Ascending aorta (tissue), 2 donors: Measurements from ENCODE around the gene EXOC3. TPM values are rescaled to one million over a fixed set of nuclear protein-coding genes. Genes with fewer than 3 reads are reported as not detected.

Source experiments
- DNase-seq, 2 donors: peaks; one replicate each; pipeline ENCODE4 v3.0.0-alpha.2; 2019; ENCODE audit warnings: low spot score in 2 of 2
- H3K27ac ChIP-seq, 2 donors: fragments of 200-600 bp; sonication (generic); one replicate each; pipeline ENCODE4 v1.5.1; 2016 to 2017; ENCODE audit warnings: mild to moderate bottlenecking in 1 of 2
- H3K27me3 ChIP-seq: fragments of 200-600 bp; sonication (generic); one replicate; pipeline ENCODE4 v1.5.1; 2017
- H3K36me3 ChIP-seq, 2 donors: fragments of 200-600 bp; sonication (generic); one replicate each; pipeline ENCODE4 v1.5.1; 2016
- H3K4me1 ChIP-seq, 2 donors: fragments of 200-600 bp; sonication (generic); one replicate each; pipeline ENCODE4 v1.5.1; 2016 to 2017; ENCODE audit warnings: mild to moderate bottlenecking in 1 of 2
- H3K4me3 ChIP-seq, 2 donors: fragments of 200-600 bp; sonication (generic); one replicate each; pipeline ENCODE4 v1.5.1; 2016 to 2017; ENCODE audit warnings: mild to moderate bottlenecking in 1 of 2
- H3K9me3 ChIP-seq, 2 donors: fragments of 200-600 bp; sonication (generic); one replicate each; pipeline ENCODE4 v1.5.1; 2016
- intact Hi-C: fragments of 100-400 bp; cut with DNase I; formaldehyde crosslinking; loops from one replicate; pipeline ENCODE4 v1.15.1; 2023
- total RNA-seq: library from RNA; depleted of rRNA; stranded (reverse); fragments of >200 nt; gene quantifications from one replicate; pipeline ENCODE4 v1.1.0, GENCODE V29; 2016
- TF ChIP-seq, protein P1 (sequence below), 3 experiments: fragments of 200-600 bp in 2 of 3; fragments of 450-650 bp in 1 of 3; sonication (generic) in 2 of 3; IDR thresholded peaks; one replicate each; pipeline ENCODE4 v1.5.1; 2016 to 2019; ENCODE audit warnings: antibody characterized with exemption in 3 of 3, mild to moderate bottlenecking in 1 of 3, moderate library complexity in 1 of 3

Gene EXOC3
- total RNA-seq, 1 donor from 2014 or later: 56.7 TPM

DNA sequence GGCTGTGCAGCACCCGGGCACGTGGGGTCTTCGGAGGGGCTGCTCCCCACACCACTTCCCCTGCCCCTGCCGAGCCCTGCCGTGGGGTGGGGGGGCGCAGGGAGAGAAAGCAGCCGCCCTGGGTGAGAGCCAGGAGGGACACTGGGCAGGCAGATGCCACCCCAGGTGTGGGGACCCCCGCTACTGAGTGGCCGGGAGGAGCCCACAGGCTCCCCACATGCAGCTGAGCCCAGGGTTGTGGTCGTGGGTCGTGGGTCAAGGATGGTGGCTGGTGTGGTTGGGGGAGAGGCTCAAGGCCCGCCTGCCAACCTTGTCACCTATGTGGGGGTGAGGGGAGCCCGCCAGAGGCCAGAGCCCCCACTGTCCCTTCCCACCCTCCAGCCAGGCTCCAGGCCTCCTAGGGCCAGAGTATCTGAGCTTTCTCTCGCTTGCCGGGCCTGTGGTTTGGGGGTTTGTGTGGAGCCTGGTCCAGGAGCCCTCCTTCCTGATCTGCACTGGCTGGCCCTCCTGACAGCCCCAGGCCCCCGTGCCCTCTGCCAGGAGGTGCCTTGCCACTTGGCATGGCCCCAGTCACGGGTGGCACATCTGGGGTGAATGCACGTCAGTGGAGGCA, 35.5 kb downstream of the EXOC3 start:
- TF ChIP-seq, protein P1, sequence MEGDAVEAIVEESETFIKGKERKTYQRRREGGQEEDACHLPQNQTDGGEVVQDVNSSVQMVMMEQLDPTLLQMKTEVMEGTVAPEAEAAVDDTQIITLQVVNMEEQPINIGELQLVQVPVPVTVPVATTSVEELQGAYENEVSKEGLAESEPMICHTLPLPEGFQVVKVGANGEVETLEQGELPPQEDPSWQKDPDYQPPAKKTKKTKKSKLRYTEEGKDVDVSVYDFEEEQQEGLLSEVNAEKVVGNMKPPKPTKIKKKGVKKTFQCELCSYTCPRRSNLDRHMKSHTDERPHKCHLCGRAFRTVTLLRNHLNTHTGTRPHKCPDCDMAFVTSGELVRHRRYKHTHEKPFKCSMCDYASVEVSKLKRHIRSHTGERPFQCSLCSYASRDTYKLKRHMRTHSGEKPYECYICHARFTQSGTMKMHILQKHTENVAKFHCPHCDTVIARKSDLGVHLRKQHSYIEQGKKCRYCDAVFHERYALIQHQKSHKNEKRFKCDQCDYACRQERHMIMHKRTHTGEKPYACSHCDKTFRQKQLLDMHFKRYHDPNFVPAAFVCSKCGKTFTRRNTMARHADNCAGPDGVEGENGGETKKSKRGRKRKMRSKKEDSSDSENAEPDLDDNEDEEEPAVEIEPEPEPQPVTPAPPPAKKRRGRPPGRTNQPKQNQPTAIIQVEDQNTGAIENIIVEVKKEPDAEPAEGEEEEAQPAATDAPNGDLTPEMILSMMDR (IDR thresholded peaks at IDR 0.05): no peak
- H3K36me3 ChIP-seq: no peaks in the 10 kb centered on the region
- peaks cover 11% of the 10 kb centered on the region for H3K27me3 ChIP-seq
- peaks cover 4 to 8% of the 10 kb centered on the region in 2 donors for H3K4me1 ChIP-seq
- intact Hi-C loops: loop anchor here (10.0 kb wide), 1 partner anchor 1326 kb away; the partner anchor contains the start of gene NDUFS6
- H3K4me3 ChIP-seq: no peak overlapping the region
- no peak overlapping the region for H3K27ac ChIP-seq
- DNase-seq: no peak
- no peaks in the 10 kb centered on the region for H3K9me3 ChIP-seq

DNA sequence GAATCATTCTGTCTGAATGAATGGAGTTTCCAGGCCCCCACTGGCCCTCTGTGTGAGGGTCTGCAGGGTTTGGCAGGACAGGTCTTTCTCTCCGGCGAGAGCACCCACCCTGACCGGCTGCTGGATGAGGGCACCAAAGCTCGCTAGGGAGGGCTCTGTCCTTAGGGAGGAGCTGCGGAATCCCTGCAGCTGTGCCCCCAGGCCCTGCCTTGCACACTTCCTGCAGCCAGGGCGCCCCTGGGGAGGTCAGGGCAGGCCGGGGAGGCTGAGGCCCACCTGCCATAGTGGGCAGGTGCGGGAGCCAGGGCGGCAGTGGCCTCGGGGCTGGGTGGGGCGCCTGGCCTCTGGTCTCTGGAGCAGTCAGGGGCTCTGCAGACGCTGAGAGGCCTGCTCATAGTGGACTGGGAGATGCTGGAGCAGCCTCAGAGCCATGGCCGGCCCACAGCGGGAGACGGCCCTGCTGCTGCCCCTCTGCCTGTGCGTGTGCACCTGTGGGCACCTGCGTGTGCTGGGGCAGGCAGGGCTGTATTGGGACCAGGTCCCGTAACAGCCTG, 36.1 kb downstream of the EXOC3 start:
- peaks cover 4 to 8% of the 10 kb centered on the region in 2 donors for H3K4me1 ChIP-seq
- no peaks in the 10 kb centered on the region for H3K9me3 ChIP-seq
- no peak overlapping the region for H3K4me3 ChIP-seq
- no peak for DNase-seq
- no peaks in the 10 kb centered on the region for H3K36me3 ChIP-seq
- H3K27ac ChIP-seq: no peak overlapping the region
- TF ChIP-seq, protein P1 (IDR thresholded peaks at IDR 0.05): no peak
- intact Hi-C loops: loop anchor here (10.0 kb wide), 1 partner anchor 1326 kb away; the partner anchor contains the start of gene NDUFS6
- H3K27me3 ChIP-seq: peaks cover 11% of the 10 kb centered on the region

DNA sequence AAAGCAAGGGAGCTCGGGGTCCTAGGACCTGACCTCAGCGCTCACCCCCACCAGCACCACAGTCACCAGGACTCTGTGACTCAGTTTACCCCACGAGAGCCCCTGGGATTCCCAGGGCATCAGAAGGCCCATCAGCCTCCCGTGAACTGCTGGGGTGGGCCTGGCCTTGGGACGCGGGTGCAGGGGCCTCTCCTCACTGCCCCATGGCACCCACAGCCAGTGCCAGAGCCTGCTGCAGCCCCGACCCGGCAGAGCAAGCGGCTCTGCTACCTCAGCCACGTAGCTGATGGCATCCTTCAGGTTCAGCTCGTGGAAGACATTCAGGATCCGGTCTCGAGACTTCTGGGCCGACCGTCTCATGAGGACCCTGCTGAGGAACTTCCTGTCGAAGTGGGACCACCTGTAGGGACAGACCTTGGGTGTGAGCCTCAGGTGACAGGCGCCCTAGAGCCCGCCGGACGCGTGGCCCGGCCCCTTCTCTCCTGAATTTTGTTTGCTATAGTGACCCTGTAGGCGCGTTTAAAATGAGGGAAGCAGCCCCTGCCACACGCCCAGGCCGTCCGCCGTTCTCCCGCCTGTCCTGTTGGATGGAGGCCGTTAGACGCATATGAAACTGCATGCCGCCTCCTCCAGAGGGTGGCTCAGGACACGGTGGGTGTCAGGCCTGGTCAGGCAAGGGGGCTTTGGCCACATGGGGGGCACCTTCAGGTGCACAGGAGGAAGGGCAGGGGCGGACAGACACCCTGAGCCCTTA, 36.8 kb downstream of the EXOC3 start:
- no peaks in the 10 kb centered on the region for H3K36me3 ChIP-seq
- DNase-seq: no peak
- intact Hi-C loops: loop anchor here (10.0 kb wide), 1 partner anchor 1325 kb away; the partner anchor contains the start of gene NDUFS6
- no peaks in the 10 kb centered on the region for H3K9me3 ChIP-seq
- H3K4me1 ChIP-seq: peaks cover 3 to 7% of the 10 kb centered on the region in 2 donors
- peaks cover 11% of the 10 kb centered on the region for H3K27me3 ChIP-seq
- TF ChIP-seq, protein P1 (IDR thresholded peaks at IDR 0.05): no peak
- H3K4me3 ChIP-seq: no peak overlapping the region
- H3K27ac ChIP-seq: no peak overlapping the region

DNA sequence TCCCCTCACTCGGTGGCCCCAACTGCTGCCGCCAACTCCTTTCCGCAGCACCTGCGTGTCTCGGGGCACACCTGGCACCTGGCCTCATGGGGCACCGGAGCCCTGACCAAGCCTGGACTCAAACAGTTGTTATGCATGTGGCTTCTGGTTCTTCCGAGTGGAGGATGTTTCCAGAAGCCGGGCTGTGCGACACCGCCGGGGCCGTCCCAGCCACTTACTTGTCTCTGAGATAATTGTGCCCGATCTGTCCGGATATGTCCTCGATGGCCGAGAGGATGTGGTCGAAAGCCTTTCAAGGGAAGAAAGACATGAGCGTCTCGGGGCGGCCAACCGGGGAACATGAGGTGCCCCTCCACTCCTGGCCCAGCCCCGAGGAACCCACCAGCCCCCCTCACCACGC, 38.4 kb downstream of the EXOC3 start:
- H3K36me3 ChIP-seq: no peaks in the 10 kb centered on the region
- H3K4me1 ChIP-seq: no peaks in the 10 kb centered on the region
- peaks cover 11% of the 10 kb centered on the region for H3K27me3 ChIP-seq
- intact Hi-C loops: no loop called here
- H3K4me3 ChIP-seq: no peak overlapping the region
- H3K27ac ChIP-seq: no peak overlapping the region
- TF ChIP-seq, protein P1 (IDR thresholded peaks at IDR 0.05): no peak
- H3K9me3 ChIP-seq: no peaks in the 10 kb centered on the region
- no peak for DNase-seq

DNA sequence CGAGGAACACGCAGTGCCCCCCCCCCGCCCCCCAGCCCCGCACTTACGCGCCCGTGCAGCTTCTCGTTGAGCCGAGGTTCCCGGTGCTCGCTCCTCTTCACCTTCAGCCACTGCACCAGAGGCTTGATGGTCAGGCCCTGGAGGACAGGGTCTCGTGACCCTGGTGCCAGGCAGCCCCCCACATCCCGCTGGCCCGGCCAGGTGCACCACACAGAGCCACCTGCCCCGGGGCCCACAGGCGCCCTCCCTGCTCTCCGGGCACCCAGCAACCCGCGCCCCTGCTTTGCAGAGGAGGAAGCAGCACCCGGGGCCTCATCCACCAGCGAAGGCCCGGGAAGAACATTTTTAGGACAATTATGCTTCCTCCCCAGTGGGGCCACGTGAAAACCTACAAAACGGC, 39.0 kb downstream of the EXOC3 start:
- H3K27me3 ChIP-seq: peaks cover 11% of the 10 kb centered on the region
- H3K27ac ChIP-seq: no peak overlapping the region
- no peak overlapping the region for H3K4me3 ChIP-seq
- no peaks in the 10 kb centered on the region for H3K9me3 ChIP-seq
- H3K36me3 ChIP-seq: no peaks in the 10 kb centered on the region
- intact Hi-C loops: no loop called here
- no peak for DNase-seq
- TF ChIP-seq, protein P1 (IDR thresholded peaks at IDR 0.05): no peak
- H3K4me1 ChIP-seq: no peaks in the 10 kb centered on the region
